Thymus (tissue), 11 donors: Measurements from ENCODE around the gene GAB2. TPM values are rescaled to one million over a fixed set of nuclear protein-coding genes. Genes with fewer than 3 reads are reported as not detected.
A peak's percentile ranks its signal among the peaks of the same experiment; 100 is the strongest.

Source experiments
- DNase-seq, 9 donors: peaks; one replicate each; pipeline ENCODE4 v3.0.0-alpha.2; 2013; ENCODE audit warnings: low spot score in 9 of 9, low read depth in 6 of 9, missing footprints in 1 of 9
- H3K27ac ChIP-seq, 2 donors: one replicate each; pipeline ENCODE4 v1.5.1; 2013; ENCODE audit warnings: control low read depth in 1 of 2, low read depth in 1 of 2, low read length in 1 of 2, mild to moderate bottlenecking in 1 of 2, moderate library complexity in 1 of 2
- H3K27me3 ChIP-seq, 2 donors: one replicate each; pipeline ENCODE4 v1.5.1; 2013; ENCODE audit warnings: low read length in 1 of 2; ENCODE audit not compliant: control insufficient read depth in 2 of 2, insufficient read depth in 1 of 2
- H3K36me3 ChIP-seq, 2 donors: one replicate each; pipeline ENCODE4 v1.5.1; 2013; ENCODE audit warnings: low read length in 1 of 2, mild to moderate bottlenecking in 1 of 2, moderate library complexity in 1 of 2; ENCODE audit not compliant: control insufficient read depth in 2 of 2, insufficient read depth in 2 of 2
- H3K4me1 ChIP-seq, 2 donors: one replicate each; pipeline ENCODE4 v1.5.1; 2013; ENCODE audit warnings: low read length in 2 of 2; ENCODE audit not compliant: control insufficient read depth in 2 of 2, insufficient read depth in 2 of 2
- H3K4me3 ChIP-seq, 2 donors: one replicate each; pipeline ENCODE4 v1.5.1; 2013; ENCODE audit warnings: low read length in 2 of 2, control low read depth in 1 of 2, mild to moderate bottlenecking in 1 of 2
- H3K9me3 ChIP-seq, 2 donors: one replicate each; pipeline ENCODE4 v1.5.1; 2013; ENCODE audit warnings: low read length in 1 of 2, mild to moderate bottlenecking in 1 of 2; ENCODE audit not compliant: control insufficient read depth in 2 of 2, insufficient read depth in 1 of 2
- WGBS: extraction: QIAGEN DNeasy Blood & Tissue Kit; methylation state at CpG from one replicate; pipeline ENCODE4 v1.1.7; 2013; 5-methylcytosine and 5-hydroxymethylcytosine counted together
- polyA plus RNA-seq: library from polyadenylated mRNA; stranded (reverse); fragments of 200-250 nt; gene quantifications from one replicate; pipeline ENCODE4 v1.2.3, GENCODE V29; 2013
- total RNA-seq: library from RNA; stranded (reverse); fragments of 120-200 nt; gene quantifications from one replicate; pipeline ENCODE4 v1.2.4, GENCODE V29; 2013
- donor health status: healthy.

Gene GAB2
- total and polyA plus RNA-seq, 2 donors = 3.7 to 12.6 TPM

DNA sequence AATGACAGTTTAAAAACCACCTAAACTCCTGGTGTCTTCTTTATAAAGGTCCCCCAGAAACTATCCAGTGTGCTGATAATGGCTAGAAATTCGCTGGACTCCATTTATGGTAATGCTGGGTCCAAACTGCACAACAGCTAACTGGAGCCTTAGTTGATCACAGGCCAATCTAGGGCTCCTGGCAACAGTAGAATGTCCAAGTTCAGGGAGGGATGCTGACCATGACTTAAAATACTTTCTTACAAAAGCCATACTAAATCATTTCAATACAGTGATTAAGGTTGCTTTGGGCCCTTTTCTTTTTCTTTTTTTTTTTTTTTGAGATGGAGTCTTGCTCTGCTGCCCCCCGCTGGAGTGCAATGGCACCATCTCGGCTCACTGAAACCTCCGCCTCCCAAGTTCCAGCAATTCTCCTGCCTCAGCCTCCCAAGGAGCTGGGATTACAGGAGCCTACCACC is 14.5 kb upstream of the GAB2 start:
- Histone ChIP-seq H3K4me3 (no peak overlapping the region), H3K27me3 (no peaks in the 10 kb centered on the region), H3K9me3 (no peaks in the 10 kb centered on the region), H3K27ac (no peak overlapping the region), H3K4me1 (peaks cover 25 to 34% of the 10 kb centered on the region in 2 donors), H3K36me3 (no peaks in the 10 kb centered on the region)
- 83% methylated on average over 4 of the region's 4 CpGs for WGBS
- peak in 1 of 9 donors; percentile 55 for DNase-seq

DNA sequence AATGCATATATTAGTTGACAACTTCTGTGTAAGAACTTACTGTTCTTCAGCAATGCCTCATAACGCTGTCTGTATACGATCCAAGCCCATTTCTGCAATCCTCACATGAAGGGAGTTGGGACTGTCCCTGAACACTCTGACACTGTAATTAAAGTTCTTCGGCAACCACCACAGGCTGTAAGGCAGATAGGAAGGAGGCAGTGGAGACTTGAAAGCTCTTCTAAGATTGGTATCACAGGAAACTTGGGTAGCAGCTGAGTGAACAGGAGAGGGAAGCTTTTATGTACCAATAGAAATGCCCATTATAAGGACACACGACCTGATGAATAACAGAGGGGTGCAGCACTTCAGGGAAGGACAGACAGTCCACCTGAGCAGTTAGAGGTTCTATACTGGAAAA is 12.0 kb upstream of the GAB2 start:
- Histone ChIP-seq H3K27ac (peak overlapping the region; percentile 11 to 94), H3K27me3 (no peaks in the 10 kb centered on the region), H3K36me3 (no peaks in the 10 kb centered on the region), H3K4me3 (no peak overlapping the region), H3K4me1 (peaks cover 28 to 50% of the 10 kb centered on the region in 2 donors), H3K9me3 (no peaks in the 10 kb centered on the region)
- peak in 2 of 9 donors; percentile 45 to 74 for DNase-seq
- 11% methylated on average over 4 of the region's 4 CpGs for WGBS

DNA sequence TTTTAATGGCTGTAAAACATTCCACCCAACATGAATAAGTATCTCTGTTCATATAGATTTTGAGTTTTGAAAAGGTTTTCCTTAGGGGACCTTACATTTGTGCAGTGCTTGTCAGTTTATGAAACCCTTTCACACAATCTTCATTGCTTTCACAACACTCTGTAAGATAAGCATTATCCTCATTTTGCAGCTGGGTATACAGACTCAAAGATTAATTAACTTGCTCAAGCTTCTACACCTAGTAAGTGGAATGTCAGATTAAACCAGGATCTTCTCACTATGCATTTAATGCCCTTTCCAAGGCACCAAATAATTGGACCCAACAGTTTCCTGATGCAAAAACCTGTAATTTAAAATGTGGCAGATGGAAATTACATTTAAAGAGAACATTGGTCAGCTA is 11.6 kb upstream of the GAB2 start:
- no peak overlapping the region for H3K4me3 ChIP-seq
- no peaks in the 10 kb centered on the region for H3K27me3 ChIP-seq
- H3K27ac ChIP-seq = peak overlapping the region in 1 of 2 donors; percentile 94
- H3K4me1 ChIP-seq = peaks cover 32 to 55% of the 10 kb centered on the region in 2 donors
- no peaks in the 10 kb centered on the region for H3K9me3 ChIP-seq
- DNase-seq = no peak
- no peaks in the 10 kb centered on the region for H3K36me3 ChIP-seq

DNA sequence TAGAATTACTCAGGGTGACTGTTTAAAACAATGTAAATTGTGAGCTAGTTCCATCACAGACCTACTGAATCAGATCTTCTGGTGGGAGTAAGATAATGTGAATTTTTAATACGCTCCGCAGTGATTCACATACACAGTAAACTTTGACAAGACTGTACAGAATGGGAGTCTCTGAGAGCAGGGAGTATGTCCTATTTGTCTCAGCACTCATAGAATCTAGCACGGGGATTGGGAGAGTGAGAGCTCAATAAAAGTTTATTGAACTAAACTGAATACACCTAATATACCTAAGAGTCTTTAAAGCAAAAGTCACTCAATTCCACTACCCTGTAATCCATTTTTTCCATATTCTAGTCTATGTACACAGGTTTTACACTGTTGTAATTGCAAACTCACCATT is 11.2 kb upstream of the GAB2 start:
- no peak overlapping the region for H3K4me3 ChIP-seq
- WGBS = 92% methylated on average over 3 of the region's 3 CpGs
- H3K27me3 ChIP-seq = no peaks in the 10 kb centered on the region
- H3K27ac ChIP-seq = peak overlapping the region in 1 of 2 donors; percentile 94
- no peaks in the 10 kb centered on the region for H3K36me3 ChIP-seq
- no peaks in the 10 kb centered on the region for H3K9me3 ChIP-seq
- H3K4me1 ChIP-seq = peaks cover 34 to 57% of the 10 kb centered on the region in 2 donors
- no peak for DNase-seq

DNA sequence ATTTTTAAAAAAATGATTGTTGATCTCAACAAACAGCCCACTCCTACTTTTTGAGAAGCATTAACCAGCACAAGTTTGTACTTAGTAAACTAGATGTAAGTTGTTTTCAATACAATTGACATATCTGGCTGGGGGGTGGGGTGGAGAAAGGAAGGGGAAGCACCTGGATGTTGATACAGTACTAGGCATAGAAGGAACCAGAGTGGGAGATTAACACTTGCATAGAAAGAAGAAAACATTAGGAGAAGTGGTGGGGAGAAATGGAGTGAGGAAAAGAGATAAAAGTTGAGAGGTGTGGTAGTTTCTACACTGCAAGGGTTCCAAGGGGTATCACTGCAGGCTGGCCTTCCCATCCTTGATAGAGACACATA is 10.6 kb upstream of the GAB2 start:
- peak overlapping the region; percentile 48 to 94 for H3K27ac ChIP-seq
- peak in 3 of 9 donors; percentile 46 to 75 (median 52) for DNase-seq
- H3K27me3 ChIP-seq = no peaks in the 10 kb centered on the region
- no peak overlapping the region for H3K4me3 ChIP-seq
- H3K9me3 ChIP-seq = no peaks in the 10 kb centered on the region
- no peaks in the 10 kb centered on the region for H3K36me3 ChIP-seq
- peaks cover 34 to 60% of the 10 kb centered on the region in 2 donors for H3K4me1 ChIP-seq

DNA sequence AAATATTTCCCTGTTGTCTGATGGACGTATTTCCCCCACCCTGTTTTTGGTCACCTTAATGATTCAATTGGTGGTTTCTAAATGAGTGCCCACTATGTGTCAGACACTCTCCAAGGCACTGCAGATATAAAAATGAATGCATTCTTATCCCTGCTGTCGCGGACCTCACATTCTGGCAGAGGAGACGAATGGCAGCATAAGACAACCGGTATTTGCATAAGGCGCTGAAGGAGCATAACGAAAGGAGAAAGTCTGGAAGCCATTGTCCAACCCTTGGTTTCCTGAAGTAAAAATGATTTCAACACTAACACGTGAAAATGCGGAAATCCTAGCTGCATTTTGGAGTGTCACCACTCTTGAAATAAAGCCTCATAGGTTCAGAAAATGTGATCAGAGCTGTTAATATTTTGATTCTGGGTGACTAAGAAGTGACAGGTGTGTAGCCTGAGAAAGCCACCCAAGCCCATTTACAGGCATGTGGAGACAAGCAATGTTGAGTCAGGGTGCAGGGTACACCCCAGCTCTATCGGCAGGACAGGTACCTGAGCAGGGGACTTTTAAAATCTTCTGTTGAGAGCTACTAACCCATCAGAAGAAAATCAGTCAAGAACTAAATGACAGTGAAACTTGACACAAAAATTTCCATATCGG is 10.1 kb upstream of the GAB2 start:
- Histone ChIP-seq H3K36me3 (no peaks in the 10 kb centered on the region), H3K4me3 (peak overlapping the region in 1 of 2 donors; percentile 5), H3K27ac (peak overlapping the region; percentile 73 to 94), H3K9me3 (no peaks in the 10 kb centered on the region), H3K27me3 (no peaks in the 10 kb centered on the region), H3K4me1 (peaks cover 34 to 62% of the 10 kb centered on the region in 2 donors)
- peak in 1 of 9 donors; percentile 57 for DNase-seq
- 30% methylated on average over 11 of the region's 11 CpGs for WGBS

DNA sequence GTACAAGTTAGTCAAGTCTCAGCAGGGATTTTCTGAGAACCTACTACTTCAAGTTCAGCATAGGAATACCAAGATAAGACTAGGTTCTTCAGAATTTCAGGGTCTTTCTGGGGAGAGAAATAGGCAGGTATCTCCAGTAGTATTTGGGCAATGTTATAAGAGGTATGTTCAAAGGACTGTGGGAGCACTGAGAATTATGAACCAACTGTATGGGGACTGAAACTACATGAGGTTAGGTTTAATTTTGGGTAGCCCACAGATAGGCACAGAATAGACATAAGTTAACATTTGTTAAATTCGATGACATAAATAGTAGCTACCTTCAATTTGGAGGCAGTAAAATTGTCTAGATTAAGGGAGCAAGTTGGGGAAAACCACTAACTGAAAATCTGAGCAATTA is 9.2 kb upstream of the GAB2 start:
- H3K9me3 ChIP-seq = no peaks in the 10 kb centered on the region
- DNase-seq = no peak
- H3K27me3 ChIP-seq = no peaks in the 10 kb centered on the region
- peaks cover 34 to 59% of the 10 kb centered on the region in 2 donors for H3K4me1 ChIP-seq
- H3K27ac ChIP-seq = peak overlapping the region in 1 of 2 donors; percentile 94
- 99% methylated on average over 1 of the region's 1 CpG for WGBS
- H3K4me3 ChIP-seq = no peak overlapping the region
- H3K36me3 ChIP-seq = no peaks in the 10 kb centered on the region

DNA sequence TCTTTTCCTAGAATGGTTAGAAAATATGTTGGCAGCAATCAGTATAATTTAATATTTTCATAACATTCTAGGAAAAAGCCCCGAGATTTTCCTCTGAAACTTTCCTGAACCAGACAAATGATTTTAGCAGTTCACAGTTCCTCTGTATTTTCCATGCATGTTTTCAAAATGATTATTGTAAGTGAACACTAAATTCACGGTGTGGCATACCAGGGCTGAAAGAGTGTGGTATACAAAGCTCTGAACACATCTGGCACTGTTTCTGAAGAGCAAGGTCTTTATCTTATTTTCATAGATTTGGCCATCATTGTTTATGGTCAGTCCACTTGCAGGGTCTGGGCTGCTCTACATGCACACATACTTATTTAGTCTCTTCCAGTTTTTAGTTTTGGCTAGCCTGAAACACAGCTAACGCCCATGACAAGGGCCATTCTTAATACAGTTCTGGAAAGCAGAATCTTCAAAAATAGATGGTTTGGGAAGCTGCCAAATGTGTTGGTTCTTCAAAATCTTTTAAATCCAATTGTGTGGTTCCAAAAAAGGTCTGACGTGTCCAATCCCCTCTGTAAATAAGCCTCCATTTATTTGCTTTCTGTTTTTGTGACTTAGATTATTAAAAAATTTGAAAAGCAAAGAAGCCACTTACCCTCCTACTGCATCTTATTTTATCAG is 7.9 kb upstream of the GAB2 start:
- WGBS = 89% methylated on average over 4 of the region's 4 CpGs
- Histone ChIP-seq H3K9me3 (no peaks in the 10 kb centered on the region), H3K27me3 (no peaks in the 10 kb centered on the region), H3K4me3 (no peak overlapping the region), H3K4me1 (peaks cover 41 to 72% of the 10 kb centered on the region in 2 donors), H3K27ac (peak overlapping the region in 1 of 2 donors; percentile 92), H3K36me3 (no peaks in the 10 kb centered on the region)
- DNase-seq = no peak
